Activated CD4-positive, alpha-beta T cell treated with anti-CD3 and anti-CD28 coated beads, Interleukin-2, amount 10 ng/mL, durations not matched to agents 7 days and 5 days (primary cell): ENCODE data around the gene STK32B. TPM values are rescaled to one million over a fixed set of nuclear protein-coding genes. Genes with fewer than 3 reads are reported as not detected.

ENCODE experiments used
- CTCF ChIA-PET: fragments of 350-600 bp; sonication (Branson Sonifier 250); formaldehyde crosslinking; loops from one replicate; lab custom pipeline; 2021; ENCODE audit warnings: antibody characterized with exemption; lab: Charles Lee
- POLR2A ChIA-PET: fragments of 350-600 bp; sonication (Branson Sonifier 250); formaldehyde crosslinking; loops from one replicate; lab custom pipeline; 2021; ENCODE audit warnings: antibody characterized with exemption; lab: Charles Lee
- DNase-seq: peaks from one replicate; pipeline ENCODE4 v3.0.0-alpha.2; 2020
- H3K27ac Mint-ChIP-seq: one replicate; pipeline ENCODE4 v1.8.0; 2021; ENCODE audit warnings: mild to moderate bottlenecking, moderate library complexity, mixed read lengths
- H3K27me3 Mint-ChIP-seq: one replicate; pipeline ENCODE4 v1.8.0; 2021; ENCODE audit warnings: mixed read lengths
- H3K36me3 Mint-ChIP-seq: one replicate; pipeline ENCODE4 v1.8.0; 2021; ENCODE audit warnings: low read depth, mixed read lengths
- H3K4me1 Mint-ChIP-seq: one replicate; pipeline ENCODE4 v1.8.0; 2021; ENCODE audit warnings: mixed read lengths
- H3K4me3 Mint-ChIP-seq: one replicate; pipeline ENCODE4 v1.8.0; 2021; ENCODE audit warnings: mild to moderate bottlenecking, moderate library complexity, mixed read lengths
- H3K9me3 Mint-ChIP-seq: one replicate; pipeline ENCODE4 v1.8.0; 2021; ENCODE audit warnings: mixed read lengths
- total RNA-seq, 2 experiments: library from RNA; stranded (reverse); gene quantifications; one replicate each; pipeline ENCODE4 v1.2.3, GENCODE V29; 2021

The STK32B gene
- total RNA-seq, 2 experiments from 2014 or later: not detected

GRCh38 chr4:5386921-5387320, 335.6 kb downstream of the STK32B start:
- DNase-seq: no peak
- no peak overlapping the region for H3K4me3 Mint-ChIP-seq
- no peaks in the 10 kb centered on the region for H3K27me3 Mint-ChIP-seq
- no peaks in the 10 kb centered on the region for H3K9me3 Mint-ChIP-seq
- ChIA-PET POLR2A (no interaction called here), CTCF (no interaction called here)
- no peaks in the 10 kb centered on the region for H3K36me3 Mint-ChIP-seq
- H3K4me1 Mint-ChIP-seq: no peaks in the 10 kb centered on the region
- no peak overlapping the region for H3K27ac Mint-ChIP-seq

DNA sequence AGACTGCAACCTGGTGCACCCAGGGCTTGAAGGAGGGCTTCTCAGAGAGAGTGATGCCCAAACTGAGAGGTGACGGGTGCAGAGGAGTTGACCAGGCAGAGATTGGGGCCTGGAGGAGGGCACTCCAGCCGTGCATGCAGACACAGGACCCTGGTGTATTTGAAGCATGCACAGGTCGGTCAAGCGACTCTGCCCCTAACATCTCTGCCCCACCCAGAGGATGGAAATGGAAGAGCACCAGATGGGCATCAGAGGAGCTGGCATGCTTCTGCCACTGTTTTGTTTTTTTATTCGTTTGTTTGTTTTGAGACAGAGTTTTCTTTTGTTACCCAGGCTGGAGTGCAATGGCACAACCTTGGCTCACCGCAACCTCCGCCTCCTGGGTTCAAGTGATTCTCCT, 336.2 kb downstream of the STK32B start:
- ChIA-PET CTCF (no interaction called here), POLR2A (no interaction called here)
- no peaks in the 10 kb centered on the region for H3K4me1 Mint-ChIP-seq
- no peaks in the 10 kb centered on the region for H3K27me3 Mint-ChIP-seq
- H3K9me3 Mint-ChIP-seq: no peaks in the 10 kb centered on the region
- H3K36me3 Mint-ChIP-seq: no peaks in the 10 kb centered on the region
- DNase-seq: no peak
- no peak overlapping the region for H3K27ac Mint-ChIP-seq
- H3K4me3 Mint-ChIP-seq: no peak overlapping the region

DNA sequence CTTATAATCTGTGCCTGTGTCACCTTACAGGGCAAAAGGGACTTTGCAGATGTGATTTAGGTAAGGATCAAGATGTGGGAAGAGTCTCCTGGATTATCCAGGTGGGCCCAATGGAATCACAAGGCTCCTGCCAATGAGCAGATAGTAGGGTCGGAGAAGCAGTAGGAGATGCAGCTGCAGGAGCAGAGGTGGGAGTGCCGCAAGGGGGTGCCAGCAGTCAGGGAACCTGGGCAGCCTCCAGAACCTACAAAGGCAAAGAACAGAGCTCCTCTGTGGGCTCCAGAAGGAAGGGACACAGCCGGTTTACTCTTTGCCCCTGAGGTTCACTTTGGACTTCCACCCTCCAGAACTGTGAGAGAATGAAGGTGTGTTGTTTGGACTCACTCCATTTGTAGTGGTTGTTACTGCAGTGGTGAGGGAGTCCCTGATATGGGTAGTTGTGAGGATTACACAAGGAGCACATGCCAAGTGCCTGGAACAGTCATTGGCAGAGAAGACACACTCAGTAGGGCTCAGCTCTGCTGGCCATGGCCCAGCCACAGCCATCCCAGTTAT, 338.6 kb downstream of the STK32B start:
- H3K27me3 Mint-ChIP-seq: no peaks in the 10 kb centered on the region
- H3K4me3 Mint-ChIP-seq: no peak overlapping the region
- H3K4me1 Mint-ChIP-seq: no peaks in the 10 kb centered on the region
- ChIA-PET POLR2A (no interaction called here), CTCF (no interaction called here)
- DNase-seq: no peak
- no peaks in the 10 kb centered on the region for H3K9me3 Mint-ChIP-seq
- no peak overlapping the region for H3K27ac Mint-ChIP-seq
- no peaks in the 10 kb centered on the region for H3K36me3 Mint-ChIP-seq

- no peaks in the 10 kb centered on the region for H3K9me3 Mint-ChIP-seq
- H3K27me3 Mint-ChIP-seq: no peaks in the 10 kb centered on the region
- no peak overlapping the region for H3K27ac Mint-ChIP-seq
- POLR2A ChIA-PET: no interaction called here
- no peak overlapping the region for H3K4me3 Mint-ChIP-seq
- H3K36me3 Mint-ChIP-seq: no peaks in the 10 kb centered on the region
- CTCF ChIA-PET: no interaction called here
- no peak for DNase-seq
- no peaks in the 10 kb centered on the region for H3K4me1 Mint-ChIP-seq
Observed at GRCh38 chr4:5391492-5391891, 340.2 kb downstream of the STK32B start.

DNA sequence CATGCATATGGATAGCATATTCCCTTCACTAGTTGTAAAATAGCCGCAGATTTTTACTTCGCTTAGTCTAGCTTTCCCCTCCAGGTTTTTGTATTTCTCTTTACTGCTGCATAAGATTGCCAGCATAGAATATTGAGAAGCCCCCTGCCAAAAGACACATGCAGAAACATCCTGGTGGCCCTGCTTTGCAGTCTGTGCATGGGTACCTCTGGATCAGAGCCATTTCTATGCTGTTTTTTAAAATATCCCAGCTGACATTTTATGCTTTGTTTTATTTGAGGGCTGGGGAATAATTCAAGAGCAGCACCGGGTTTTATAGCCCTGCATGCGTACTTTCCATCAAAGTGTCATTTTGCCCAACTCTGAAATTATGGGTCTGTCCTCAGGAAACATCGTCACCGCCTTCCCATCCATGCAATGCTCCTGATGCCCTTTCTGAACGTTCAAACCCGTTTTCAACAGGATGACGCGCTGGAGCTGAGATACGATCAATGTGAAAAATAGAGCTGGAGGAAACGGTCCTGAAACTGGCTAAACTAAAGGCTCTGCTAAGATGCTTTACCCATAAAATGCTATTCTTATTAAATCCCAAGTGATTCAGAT, 342.7 kb downstream of the STK32B start:
- Mint-ChIP-seq H3K4me1 (no peaks in the 10 kb centered on the region), H3K9me3 (no peaks in the 10 kb centered on the region), H3K27ac (no peak overlapping the region), H3K36me3 (no peaks in the 10 kb centered on the region), H3K27me3 (no peaks in the 10 kb centered on the region), H3K4me3 (no peak overlapping the region)
- CTCF ChIA-PET: no interaction called here
- DNase-seq: no peak
- POLR2A ChIA-PET: no interaction called here

- Mint-ChIP-seq H3K27me3 (no peaks in the 10 kb centered on the region), H3K9me3 (no peaks in the 10 kb centered on the region), H3K4me3 (no peak overlapping the region), H3K4me1 (no peaks in the 10 kb centered on the region), H3K27ac (no peak overlapping the region), H3K36me3 (no peaks in the 10 kb centered on the region)
- CTCF ChIA-PET: no interaction called here
- POLR2A ChIA-PET: no interaction called here
- no peak for DNase-seq
Observed at GRCh38 chr4:5395781-5396180, 344.5 kb downstream of the STK32B start.

DNA sequence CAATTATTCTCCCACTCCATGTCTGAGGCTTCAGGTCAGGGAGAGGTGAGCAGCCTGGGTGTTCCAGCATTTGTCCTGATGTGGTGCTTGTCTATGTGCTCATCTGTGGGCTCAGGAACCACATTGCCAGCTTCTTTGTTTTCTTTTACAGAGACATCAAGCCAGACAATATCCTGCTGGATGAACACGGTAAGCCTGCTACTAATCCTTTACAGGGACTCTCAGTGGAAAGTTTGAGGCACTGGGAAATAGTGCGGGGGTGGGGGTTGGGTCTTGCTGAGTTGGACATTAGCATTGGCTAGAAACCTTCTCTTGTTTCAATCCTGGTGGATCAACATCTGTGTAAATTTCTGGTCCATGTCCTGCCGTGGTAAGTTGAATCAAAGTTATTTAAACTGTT, 346.8 kb downstream of the STK32B start:
- H3K9me3 Mint-ChIP-seq: peaks cover 3% of the 10 kb centered on the region
- ChIA-PET POLR2A (no interaction called here), CTCF (no interaction called here)

DNA sequence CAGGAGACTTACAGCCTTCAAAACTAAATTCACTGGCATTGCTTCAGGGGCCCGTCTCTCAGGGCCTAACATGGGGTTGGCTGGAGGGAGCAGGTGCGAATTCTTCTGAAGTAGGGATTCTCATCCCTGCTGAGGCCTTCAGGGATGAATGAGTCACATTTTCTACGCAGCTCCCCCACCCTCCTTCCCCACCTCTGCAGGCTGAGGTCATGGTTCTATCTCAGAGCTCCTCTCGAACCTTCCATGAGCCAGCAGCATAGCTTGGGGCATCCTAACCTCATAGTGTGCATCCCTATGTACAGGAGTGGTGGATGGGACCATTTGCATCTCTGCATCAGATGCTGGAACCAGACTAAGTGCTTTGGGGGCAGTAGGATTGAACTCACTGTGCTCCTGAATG, 347.8 kb downstream of the STK32B start:
- peaks cover 3% of the 10 kb centered on the region for H3K9me3 Mint-ChIP-seq
- CTCF ChIA-PET: no interaction called here

More for the DNA sequence above, 346.8 kb downstream of the STK32B start:
- Mint-ChIP-seq H3K4me3 (no peak overlapping the region), H3K4me1 (no peaks in the 10 kb centered on the region), H3K36me3 (no peaks in the 10 kb centered on the region), H3K27me3 (no peaks in the 10 kb centered on the region), H3K27ac (no peak overlapping the region)
- DNase-seq: no peak

GRCh38 chr4:5399790-5400421, 348.6 kb downstream of the STK32B start:
- H3K9me3 Mint-ChIP-seq: peaks cover 3% of the 10 kb centered on the region

More for the DNA sequence above, 347.8 kb downstream of the STK32B start:
- Mint-ChIP-seq H3K27me3 (no peaks in the 10 kb centered on the region), H3K27ac (no peak overlapping the region), H3K4me1 (no peaks in the 10 kb centered on the region), H3K4me3 (no peak overlapping the region), H3K36me3 (no peaks in the 10 kb centered on the region)
- POLR2A ChIA-PET: no interaction called here
- DNase-seq: no peak

GRCh38 chr4:5403746-5404497, 352.6 kb downstream of the STK32B start:
- CTCF ChIA-PET: no interaction called here
- no peak overlapping the region for H3K4me3 Mint-ChIP-seq
- H3K4me1 Mint-ChIP-seq: no peaks in the 10 kb centered on the region
- no peak overlapping the region for H3K27ac Mint-ChIP-seq
- POLR2A ChIA-PET: no interaction called here
- H3K9me3 Mint-ChIP-seq: peaks cover 18% of the 10 kb centered on the region
- H3K36me3 Mint-ChIP-seq: no peaks in the 10 kb centered on the region
- no peaks in the 10 kb centered on the region for H3K27me3 Mint-ChIP-seq
- no peak for DNase-seq

More at GRCh38 chr4:5399790-5400421, 348.6 kb downstream of the STK32B start:
- Mint-ChIP-seq H3K27ac (no peak overlapping the region), H3K4me1 (no peaks in the 10 kb centered on the region), H3K27me3 (no peaks in the 10 kb centered on the region), H3K4me3 (no peak overlapping the region), H3K36me3 (no peaks in the 10 kb centered on the region)
- POLR2A ChIA-PET: no interaction called here
- CTCF ChIA-PET: no interaction called here
- no peak for DNase-seq

DNA sequence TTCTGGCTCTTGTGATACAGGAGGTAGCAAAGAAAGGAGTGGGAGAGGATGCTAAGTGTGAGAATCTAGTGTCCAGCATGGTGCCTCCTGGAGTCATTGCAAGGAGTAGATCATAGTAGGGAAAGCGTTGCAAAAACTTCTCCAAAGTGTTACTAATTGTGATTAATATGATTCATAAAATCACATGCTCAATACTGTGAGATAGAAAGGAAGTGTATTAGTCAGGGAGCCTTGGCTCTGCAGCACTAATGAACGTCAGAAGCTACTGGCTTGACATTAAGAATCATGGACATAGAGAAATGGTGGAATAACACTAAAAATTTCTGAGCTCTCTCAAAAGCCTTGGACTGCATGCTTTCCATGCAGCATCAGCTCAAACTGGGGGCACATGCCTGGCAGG, 358.0 kb downstream of the STK32B start:
- Mint-ChIP-seq H3K27ac (no peak overlapping the region), H3K9me3 (peaks cover 15% of the 10 kb centered on the region)
- CTCF ChIA-PET: no interaction called here

DNA sequence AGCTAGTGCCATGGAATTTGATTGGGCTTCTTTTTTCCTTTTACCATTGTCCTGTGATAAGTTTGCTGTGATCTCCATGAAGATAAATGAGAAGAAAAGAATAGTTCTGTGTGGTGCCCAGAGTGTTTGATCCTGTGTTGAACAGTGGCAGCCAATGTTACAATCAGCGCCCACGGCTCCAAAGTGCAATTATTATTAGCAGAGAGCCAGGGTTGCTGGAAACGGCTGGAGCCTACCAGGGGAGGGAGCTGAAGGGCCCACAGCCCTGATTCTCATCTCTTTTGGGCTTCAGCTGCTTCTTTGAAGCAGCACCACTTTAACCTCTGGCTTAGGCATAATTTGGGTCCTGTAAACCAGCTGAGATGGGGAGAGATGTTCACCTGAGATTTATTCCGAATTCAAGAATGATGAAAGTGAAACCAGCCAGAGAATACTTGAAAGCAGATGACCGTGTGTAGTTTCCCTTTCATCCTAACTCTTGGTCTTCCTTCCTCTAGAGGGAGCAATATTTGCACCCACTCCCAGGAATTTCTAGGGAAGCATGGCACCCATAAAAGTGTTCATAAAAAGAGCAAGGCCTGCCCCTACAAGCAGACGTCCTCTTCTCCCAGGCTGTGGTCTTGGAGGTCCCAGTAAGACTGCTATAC, 358.8 kb downstream of the STK32B start:
- POLR2A ChIA-PET: no interaction called here

More for the DNA sequence above, 358.0 kb downstream of the STK32B start:
- H3K27me3 Mint-ChIP-seq: no peaks in the 10 kb centered on the region
- no peaks in the 10 kb centered on the region for H3K4me1 Mint-ChIP-seq
- POLR2A ChIA-PET: no interaction called here
- H3K4me3 Mint-ChIP-seq: no peak overlapping the region
- H3K36me3 Mint-ChIP-seq: no peaks in the 10 kb centered on the region
- DNase-seq: no peak

DNA sequence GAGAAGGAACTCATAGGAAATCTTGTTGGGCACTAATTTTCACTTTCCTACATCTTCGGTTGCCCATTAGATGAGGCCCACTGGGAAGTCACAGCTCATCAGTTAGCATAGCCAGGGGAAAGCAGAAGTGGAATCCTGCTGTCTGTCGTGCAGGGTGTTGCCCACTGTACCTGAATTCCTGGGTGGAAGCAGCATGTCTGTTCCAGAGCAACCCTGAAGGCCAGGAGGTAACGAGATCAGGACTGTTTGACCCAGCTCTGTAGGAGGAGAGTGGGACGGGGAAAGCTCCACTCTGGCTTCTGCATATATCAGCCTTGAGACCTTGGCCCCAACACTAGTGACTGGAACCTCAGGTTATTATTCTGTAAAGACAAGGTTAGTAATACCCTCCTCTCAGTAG, 361.0 kb downstream of the STK32B start:
- Mint-ChIP-seq H3K4me3 (no peak overlapping the region), H3K4me1 (no peaks in the 10 kb centered on the region), H3K36me3 (no peaks in the 10 kb centered on the region), H3K9me3 (peaks cover 6% of the 10 kb centered on the region), H3K27me3 (no peaks in the 10 kb centered on the region), H3K27ac (no peak overlapping the region)
- ChIA-PET CTCF (no interaction called here), POLR2A (no interaction called here)
- no peak for DNase-seq

More for the DNA sequence above, 358.8 kb downstream of the STK32B start:
- DNase-seq: no peak
- no peak overlapping the region for H3K4me3 Mint-ChIP-seq
- peaks cover 15% of the 10 kb centered on the region for H3K9me3 Mint-ChIP-seq
- CTCF ChIA-PET: interaction anchor here (0.5 kb wide), 1 partner anchor 572 kb away, joined by 3 read pairs; no protein-coding TSS in a partner anchor
- H3K4me1 Mint-ChIP-seq: no peaks in the 10 kb centered on the region
- H3K36me3 Mint-ChIP-seq: no peaks in the 10 kb centered on the region
- H3K27ac Mint-ChIP-seq: no peak overlapping the region
- H3K27me3 Mint-ChIP-seq: no peaks in the 10 kb centered on the region
